Peyer's patch (tissue), 4 donors: ENCODE measurements around the gene FEN1. TPM values are rescaled to one million over a fixed set of nuclear protein-coding genes. Genes with fewer than 3 reads are reported as not detected.

ENCODE experiments used
- DNase-seq, 3 donors: peaks; one replicate each; pipeline ENCODE4 v3.0.0-alpha.2; 2017 to 2019
- H3K27ac ChIP-seq, 4 donors: fragments of 200-600 bp; sonication (generic); one replicate each; pipeline ENCODE4 v1.5.1; 2016 to 2019
- H3K27me3 ChIP-seq, 2 donors: fragments of 200-600 bp; sonication (generic); one replicate each; pipeline ENCODE4 v1.5.1; 2019
- H3K36me3 ChIP-seq, 3 donors: fragments of 200-600 bp; sonication (generic); one replicate each; pipeline ENCODE4 v1.5.1; 2016 to 2019
- H3K4me1 ChIP-seq, 4 donors: fragments of 200-600 bp; sonication (generic); one replicate each; pipeline ENCODE4 v1.5.1; 2016 to 2019
- H3K4me3 ChIP-seq, 4 donors: fragments of 200-600 bp; sonication (generic); 1 replicate in 3 of 4; 2 replicates in 1 of 4; pipeline ENCODE4 v1.5.1; 2016 to 2019; ENCODE audit warnings: mild to moderate bottlenecking in 1 of 4
- H3K9me3 ChIP-seq, 4 donors: fragments of 200-600 bp; sonication (generic); one replicate each; pipeline ENCODE4 v1.5.1; 2016 to 2019; ENCODE audit warnings: mild to moderate bottlenecking in 1 of 4
- POLR2A ChIP-seq, 2 donors: fragments of 450-650 bp; IDR thresholded peaks; one replicate each; pipeline ENCODE4 v1.5.1; 2017; ENCODE audit warnings: antibody characterized with exemption in 2 of 2, mild to moderate bottlenecking in 2 of 2, moderate library complexity in 2 of 2
- total RNA-seq, 4 donors: library from RNA; depleted of rRNA; stranded (reverse); fragments of >200 nt; gene quantifications; one replicate each; pipeline ENCODE4 v1.1.0, GENCODE V29; 2016
- TF ChIP-seq, protein P1 (sequence below), 6 experiments: fragments of 450-650 bp in 4 of 6; fragments of 200-600 bp in 2 of 6; sonication (generic) in 1 of 6; IDR thresholded peaks; one replicate each; pipeline ENCODE4 v1.5.1; 2017 to 2019; ENCODE audit warnings: antibody characterized with exemption in 6 of 6, mild to moderate bottlenecking in 3 of 6, moderate library complexity in 1 of 6

Gene FEN1
- total RNA-seq, 4 donors from 2014 or later = 4.3 to 33.0 (median 8.8) TPM

DNA sequence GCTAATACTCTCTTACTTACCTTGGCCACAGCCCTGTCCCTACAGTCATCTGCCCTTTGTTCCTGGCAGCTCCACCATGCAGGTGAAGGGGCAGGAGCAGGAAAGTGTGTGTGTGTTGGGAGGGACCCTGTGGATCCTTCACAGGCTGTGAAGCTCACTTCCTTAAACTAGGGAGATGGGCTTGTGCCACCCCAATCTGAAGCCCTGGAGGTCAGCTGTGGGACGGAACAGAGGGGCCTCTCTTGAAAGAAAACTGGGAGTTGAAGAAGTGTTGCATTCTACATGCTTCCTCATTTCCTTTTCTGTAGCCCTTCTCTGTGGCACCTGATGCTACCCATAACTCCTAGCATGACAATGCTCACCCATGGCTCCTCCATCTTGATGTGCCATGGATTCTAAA, 12.4 kb downstream of the FEN1 start:
- no peak overlapping the region for H3K27ac ChIP-seq
- H3K4me3 ChIP-seq = no peak overlapping the region
- no peaks in the 10 kb centered on the region for H3K9me3 ChIP-seq
- H3K4me1 ChIP-seq = no peaks in the 10 kb centered on the region
- no peaks in the 10 kb centered on the region for H3K27me3 ChIP-seq
- no peak for DNase-seq
- H3K36me3 ChIP-seq = peaks cover 0 to 23% (median 0%) of the 10 kb centered on the region in 3 donors
- TF ChIP-seq POLR2A (IDR thresholded peaks at IDR 0.05) = no peak
- TF ChIP-seq, protein P1, sequence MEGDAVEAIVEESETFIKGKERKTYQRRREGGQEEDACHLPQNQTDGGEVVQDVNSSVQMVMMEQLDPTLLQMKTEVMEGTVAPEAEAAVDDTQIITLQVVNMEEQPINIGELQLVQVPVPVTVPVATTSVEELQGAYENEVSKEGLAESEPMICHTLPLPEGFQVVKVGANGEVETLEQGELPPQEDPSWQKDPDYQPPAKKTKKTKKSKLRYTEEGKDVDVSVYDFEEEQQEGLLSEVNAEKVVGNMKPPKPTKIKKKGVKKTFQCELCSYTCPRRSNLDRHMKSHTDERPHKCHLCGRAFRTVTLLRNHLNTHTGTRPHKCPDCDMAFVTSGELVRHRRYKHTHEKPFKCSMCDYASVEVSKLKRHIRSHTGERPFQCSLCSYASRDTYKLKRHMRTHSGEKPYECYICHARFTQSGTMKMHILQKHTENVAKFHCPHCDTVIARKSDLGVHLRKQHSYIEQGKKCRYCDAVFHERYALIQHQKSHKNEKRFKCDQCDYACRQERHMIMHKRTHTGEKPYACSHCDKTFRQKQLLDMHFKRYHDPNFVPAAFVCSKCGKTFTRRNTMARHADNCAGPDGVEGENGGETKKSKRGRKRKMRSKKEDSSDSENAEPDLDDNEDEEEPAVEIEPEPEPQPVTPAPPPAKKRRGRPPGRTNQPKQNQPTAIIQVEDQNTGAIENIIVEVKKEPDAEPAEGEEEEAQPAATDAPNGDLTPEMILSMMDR (IDR thresholded peaks at IDR 0.05) = no peak

DNA sequence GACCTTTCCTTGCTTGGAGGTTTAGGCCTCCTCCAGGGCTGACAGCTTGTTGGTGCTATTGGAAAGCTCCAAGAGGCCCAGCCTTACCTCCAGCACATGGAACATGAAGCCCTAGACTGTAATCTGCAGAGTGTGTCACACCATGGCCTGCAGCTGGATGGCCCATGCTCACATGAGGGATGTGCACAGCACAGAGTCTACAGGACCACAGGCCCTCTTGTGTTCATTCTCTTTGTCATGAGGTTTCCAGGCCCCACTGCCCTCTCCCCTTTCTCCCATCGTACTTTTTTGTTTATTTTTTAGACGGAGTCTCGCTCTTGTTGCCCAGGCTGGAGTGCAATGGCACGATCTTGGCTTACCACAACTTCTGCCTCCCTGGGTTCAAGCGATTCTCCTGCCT, 14.1 kb downstream of the FEN1 start:
- no peak overlapping the region for H3K4me3 ChIP-seq
- no peak overlapping the region for H3K27ac ChIP-seq
- no peaks in the 10 kb centered on the region for H3K27me3 ChIP-seq
- H3K36me3 ChIP-seq = peaks cover 0 to 20% (median 0%) of the 10 kb centered on the region in 3 donors
- TF ChIP-seq, protein P1 (IDR thresholded peaks at IDR 0.05) = no peak
- TF ChIP-seq POLR2A (IDR thresholded peaks at IDR 0.05) = no peak
- H3K9me3 ChIP-seq = no peaks in the 10 kb centered on the region
- DNase-seq = no peak
- no peaks in the 10 kb centered on the region for H3K4me1 ChIP-seq

DNA sequence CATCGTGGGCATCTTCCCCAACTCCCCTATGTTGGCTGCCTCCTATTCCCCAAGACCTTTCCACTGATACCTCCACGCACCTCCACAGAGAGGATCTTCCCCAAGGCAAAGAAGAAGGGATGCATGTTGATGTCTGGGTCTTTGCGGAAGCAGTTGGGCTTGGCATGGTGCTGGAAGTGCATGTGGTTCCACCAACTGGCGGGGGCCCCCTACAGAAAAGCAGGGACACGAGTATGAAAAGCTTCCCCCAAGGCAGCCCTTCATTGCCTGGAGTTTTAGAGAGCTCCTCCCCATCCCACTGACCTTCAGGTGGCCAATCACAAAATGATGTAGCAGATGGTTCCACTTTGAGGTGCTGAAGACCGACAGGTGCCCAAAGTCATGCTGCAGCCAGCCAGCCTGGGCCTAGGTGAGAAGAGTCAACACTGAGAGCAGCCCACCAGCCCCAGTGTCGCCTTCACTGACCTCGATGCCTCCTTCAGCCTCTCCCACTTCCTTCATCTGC, 18.0 kb downstream of the FEN1 start:
- Histone ChIP-seq H3K4me3 (no peak overlapping the region), H3K9me3 (no peaks in the 10 kb centered on the region), H3K27me3 (no peaks in the 10 kb centered on the region), H3K4me1 (peaks cover 0 to 16% (median 8%) of the 10 kb centered on the region in 4 donors), H3K27ac (no peak overlapping the region), H3K36me3 (peaks cover 0 to 9% (median 0%) of the 10 kb centered on the region in 3 donors)
- TF ChIP-seq, protein P1 (IDR thresholded peaks at IDR 0.05) = no peak
- TF ChIP-seq POLR2A (IDR thresholded peaks at IDR 0.05) = no peak
- DNase-seq = no peak

DNA sequence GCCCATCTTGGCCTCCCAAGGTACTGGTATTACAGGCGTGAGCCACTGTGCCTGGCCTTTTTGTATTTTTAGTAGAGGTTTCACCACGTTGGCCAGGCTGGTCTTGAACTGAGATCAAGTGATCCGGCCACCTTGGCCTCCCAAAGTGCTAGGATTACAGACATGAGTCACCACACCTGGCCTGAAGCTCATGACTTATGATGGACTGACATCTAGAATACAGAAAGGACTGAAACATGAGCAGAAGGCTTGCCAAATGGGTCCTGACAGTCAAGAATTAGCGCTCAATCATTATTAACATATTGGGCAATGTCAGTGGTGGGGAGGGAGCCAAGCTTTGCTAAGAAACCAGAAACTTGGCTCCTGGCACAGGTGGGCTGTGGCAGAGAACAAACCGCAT, 19.1 kb downstream of the FEN1 start:
- H3K27me3 ChIP-seq = no peaks in the 10 kb centered on the region
- no peak for DNase-seq
- H3K4me1 ChIP-seq = peaks cover 0 to 26% (median 16%) of the 10 kb centered on the region in 4 donors
- no peak overlapping the region for H3K27ac ChIP-seq
- H3K9me3 ChIP-seq = no peaks in the 10 kb centered on the region
- H3K36me3 ChIP-seq = peaks cover 0 to 9% (median 0%) of the 10 kb centered on the region in 3 donors
- no peak overlapping the region for H3K4me3 ChIP-seq
- TF ChIP-seq, protein P1 (IDR thresholded peaks at IDR 0.05) = no peak
- no peak for TF ChIP-seq POLR2A (IDR thresholded peaks at IDR 0.05)

- Histone ChIP-seq H3K27ac (no peak overlapping the region), H3K27me3 (no peaks in the 10 kb centered on the region), H3K36me3 (peaks cover 0 to 9% (median 0%) of the 10 kb centered on the region in 3 donors), H3K9me3 (no peaks in the 10 kb centered on the region), H3K4me3 (no peak overlapping the region), H3K4me1 (peaks cover 0 to 26% (median 18%) of the 10 kb centered on the region in 4 donors)
- no peak for DNase-seq
- no peak for TF ChIP-seq POLR2A (IDR thresholded peaks at IDR 0.05)
- TF ChIP-seq, protein P1 (IDR thresholded peaks at IDR 0.05) = no peak
Measured at GRCh38 chr11:61812736-61813411, 20.2 kb downstream of the FEN1 start.
